Right atrium auricular region (tissue), 2 donors: ENCODE measurements around the gene PPP2R5D. TPM values are rescaled to one million over a fixed set of nuclear protein-coding genes. Genes with fewer than 3 reads are reported as not detected.

Experiments
- DNase-seq: peaks from one replicate; pipeline ENCODE4 v3.0.0-alpha.2; 2019; ENCODE audit warnings: low spot score
- H3K27ac ChIP-seq, 2 donors: fragments of 200-600 bp; sonication (generic); 1 replicate in 1 of 2; 2 replicates in 1 of 2; pipeline ENCODE4 v1.5.1; 2016 to 2019
- H3K27me3 ChIP-seq, 2 donors: fragments of 200-600 bp; sonication (generic); one replicate each; pipeline versions ENCODE4 v1.5.1 to v1.6.0; 2017 to 2019
- H3K36me3 ChIP-seq: fragments of 200-600 bp; sonication (generic); one replicate; pipeline ENCODE4 v1.5.1; 2016
- H3K4me1 ChIP-seq, 2 donors: fragments of 200-600 bp; sonication (generic); one replicate each; pipeline versions ENCODE4 v1.5.1 to v1.6.0; 2017 to 2019
- H3K4me3 ChIP-seq, 2 donors: fragments of 200-600 bp; sonication (generic); 1 replicate in 1 of 2; 2 replicates in 1 of 2; pipeline ENCODE4 v1.5.1; 2017 to 2019; ENCODE audit warnings: mild to moderate bottlenecking in 1 of 2, moderate library complexity in 1 of 2
- H3K9me3 ChIP-seq, 2 donors: fragments of 200-600 bp; sonication (generic); one replicate each; pipeline ENCODE4 v1.5.1; 2019
- CTCF ChIP-seq, 2 donors: fragments of 200-600 bp; sonication (generic); IDR thresholded peaks; one replicate each; pipeline ENCODE4 v1.5.1; 2019; ENCODE audit warnings: antibody characterized with exemption in 2 of 2
- total RNA-seq, 2 donors: library from RNA; depleted of rRNA; stranded (reverse); fragments of >200 nt; gene quantifications; one replicate each; pipeline ENCODE4 v1.1.0, GENCODE V29; 2016

Gene PPP2R5D
- total RNA-seq, 2 donors from 2014 or later: 32.8 to 41.1 TPM

- Histone ChIP-seq H3K27me3 (no peaks in the 10 kb centered on the region), H3K4me3 (peak overlapping the region; percentile 66 to 77), H3K9me3 (no peaks in the 10 kb centered on the region), H3K4me1 (peaks cover 0 to 57% of the 10 kb centered on the region in 2 donors), H3K36me3 (peaks cover 46% of the 10 kb centered on the region), H3K27ac (peak overlapping the region; percentile 75 to 88)
- DNase-seq: no peak
- TF ChIP-seq CTCF (IDR thresholded peaks at IDR 0.05): no peak
These were observed 28.9 kb downstream of the PPP2R5D start for GRCh38 chr6:43013097-43013842.

DNA sequence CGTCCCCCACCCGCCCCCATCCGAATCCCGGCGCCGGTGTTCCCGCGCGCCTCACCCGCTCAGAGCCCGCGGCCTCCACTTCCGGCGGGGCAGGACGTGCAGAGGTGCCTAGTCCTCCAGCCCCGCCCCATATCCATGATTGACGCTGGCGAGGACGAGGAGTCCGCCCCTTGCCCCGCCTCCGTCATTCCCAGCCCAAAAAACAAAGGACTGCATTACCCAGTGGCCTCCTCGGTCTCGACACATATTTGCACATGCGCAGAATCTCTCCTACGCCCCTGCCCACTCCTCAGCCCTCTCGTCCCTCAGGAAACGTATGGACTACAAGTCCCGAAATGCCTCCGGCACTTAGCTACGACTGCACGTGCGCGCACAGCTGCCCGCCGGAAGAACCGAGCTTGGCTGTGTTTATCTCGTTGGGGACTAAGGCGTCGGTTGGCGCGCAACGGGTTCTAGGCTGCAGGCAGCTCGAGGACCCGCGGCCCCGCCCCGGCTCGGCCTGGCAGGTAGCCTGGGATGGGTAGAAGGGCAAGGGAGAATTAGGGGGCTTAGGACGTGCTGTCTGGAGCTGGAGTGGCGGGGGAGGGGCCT lies 29.6 kb downstream of the PPP2R5D start, which contains the start of the genes KLHDC3 and MEA1:
Gene KLHDC3 (plus strand): TSS at position 407 of the 591 bp plus-strand sequence. CDS start 2,944 bp downstream, outside the sequence.
Gene MEA1 (minus strand): TSS at position 104 of the 591 bp plus-strand sequence. CDS start 133 bp downstream, outside the sequence.
- Histone ChIP-seq H3K9me3 (no peaks in the 10 kb centered on the region), H3K27ac (peak within 1 kb of the TSS; percentile 88 to 90), H3K36me3 (peaks cover 46% of the 10 kb centered on the region), H3K27me3 (no peaks in the 10 kb centered on the region), H3K4me3 (peak within 1 kb of the TSS; percentile 77 to 83), H3K4me1 (peaks cover 0 to 60% of the 10 kb centered on the region in 2 donors)
- no peak for TF ChIP-seq CTCF (IDR thresholded peaks at IDR 0.05)
- peak; percentile 99 for DNase-seq

- Histone ChIP-seq H3K36me3 (peaks cover 46% of the 10 kb centered on the region), H3K4me3 (peak overlapping the region; percentile 77 to 83), H3K27me3 (no peaks in the 10 kb centered on the region), H3K27ac (peak overlapping the region; percentile 88 to 90), H3K9me3 (no peaks in the 10 kb centered on the region), H3K4me1 (peaks cover 0 to 58% of the 10 kb centered on the region in 2 donors)
- TF ChIP-seq CTCF (IDR thresholded peaks at IDR 0.05): no peak
- DNase-seq: no peak
These were observed 30.1 kb downstream of the PPP2R5D start for GRCh38 chr6:43014434-43014909.

DNA sequence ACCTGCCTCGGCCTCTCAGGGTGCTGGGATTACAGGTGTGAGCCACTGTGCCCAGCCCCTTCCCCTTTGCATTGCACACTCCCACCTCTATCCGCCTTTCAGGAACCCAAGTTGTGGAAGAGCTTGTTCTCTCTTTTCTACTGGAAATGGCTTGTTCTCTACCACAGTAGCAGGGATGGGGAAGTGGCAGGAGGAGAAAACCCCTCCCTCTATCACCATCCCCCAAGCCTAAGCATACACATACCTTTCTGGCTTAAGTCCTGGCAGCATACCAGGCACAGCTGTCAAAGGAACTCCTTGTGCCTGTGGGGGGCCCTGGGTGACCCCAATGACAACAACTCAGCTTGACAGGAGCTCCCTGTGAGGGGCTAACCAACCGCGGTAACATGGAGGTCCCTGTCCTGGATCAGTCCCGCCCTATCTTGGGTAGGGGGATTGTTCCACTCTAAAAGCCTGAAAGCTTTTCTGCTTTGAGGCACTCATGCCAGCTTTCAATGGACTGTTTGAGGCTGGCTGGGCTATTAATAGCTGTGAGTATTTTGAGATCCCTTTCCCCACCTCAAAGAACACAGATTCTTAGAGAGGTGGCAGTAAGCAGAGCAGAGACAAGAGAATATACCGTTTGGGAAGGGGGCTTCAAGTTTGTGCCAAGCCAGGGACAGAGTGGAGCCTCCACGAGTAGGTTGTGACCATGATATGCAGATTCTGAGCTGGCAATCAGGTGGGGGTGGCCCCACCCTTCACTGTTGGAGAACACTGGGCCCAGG lies 32.0 kb downstream of the PPP2R5D start:
- Histone ChIP-seq H3K4me3 (peak overlapping the region; percentile 16 to 77), H3K4me1 (peaks cover 0 to 69% of the 10 kb centered on the region in 2 donors), H3K9me3 (no peaks in the 10 kb centered on the region), H3K27ac (peak overlapping the region; percentile 88 to 90), H3K36me3 (peaks cover 42% of the 10 kb centered on the region), H3K27me3 (no peaks in the 10 kb centered on the region)
- no peak for DNase-seq
- TF ChIP-seq CTCF (IDR thresholded peaks at IDR 0.05): no peak

DNA sequence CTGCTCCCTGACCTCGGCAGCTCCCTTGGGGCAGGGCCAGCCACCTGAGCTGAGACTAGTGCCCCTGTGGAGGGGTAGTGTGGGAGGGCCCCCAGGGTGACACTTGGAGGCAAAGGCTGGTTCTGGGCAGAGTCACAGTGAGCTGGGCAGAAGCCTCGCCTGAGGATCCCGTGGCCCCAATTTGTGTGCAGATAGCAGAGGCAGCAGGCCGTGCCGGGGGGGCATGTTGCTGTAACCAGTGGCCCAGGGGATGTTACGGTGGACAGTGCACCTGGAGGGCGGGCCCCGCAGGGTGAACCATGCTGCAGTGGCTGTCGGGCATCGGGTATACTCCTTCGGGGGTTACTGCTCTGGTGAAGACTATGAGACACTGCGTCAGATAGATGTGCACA lies 32.6 kb downstream of the PPP2R5D start:
- DNase-seq: no peak
- peak overlapping the region; percentile 16 to 77 for H3K4me3 ChIP-seq
- no peaks in the 10 kb centered on the region for H3K27me3 ChIP-seq
- peaks cover 0 to 66% of the 10 kb centered on the region in 2 donors for H3K4me1 ChIP-seq
- no peak for TF ChIP-seq CTCF (IDR thresholded peaks at IDR 0.05)
- no peaks in the 10 kb centered on the region for H3K9me3 ChIP-seq
- H3K36me3 ChIP-seq: peaks cover 36% of the 10 kb centered on the region
- H3K27ac ChIP-seq: peak overlapping the region; percentile 88 to 90
